Measurements from ENCODE around the gene MPP3.
"Not testable (repeated sequence)": the region's sequence is repeated elsewhere in the genome, so short reads cannot be mapped to it uniquely, and the experiment has no call there.

Gene MPP3

DNA sequence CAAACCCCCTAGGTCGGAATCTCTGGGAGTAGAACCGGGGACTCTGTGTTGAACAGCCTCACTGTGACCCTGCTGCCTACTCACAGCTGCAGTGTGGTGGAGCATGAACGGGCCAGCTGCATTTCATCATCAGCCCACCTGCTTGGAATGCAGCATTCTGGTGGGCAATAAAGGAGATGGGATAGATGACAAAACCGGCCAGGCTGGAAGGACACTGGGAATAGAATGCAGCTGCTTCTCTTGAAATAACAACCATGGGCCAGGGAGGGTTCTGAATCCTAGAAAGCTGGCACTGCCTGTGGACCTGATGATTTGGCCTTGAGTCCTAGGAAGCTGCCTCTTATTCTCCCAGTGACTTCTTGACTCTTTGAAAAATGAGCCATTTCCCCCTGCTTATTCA lies 29.2 kb downstream of the MPP3 start:
- no peak for DNase-seq (ENCODE audit: extremely low read depth, low read depth)
- TF ChIP-seq, protein P1, sequence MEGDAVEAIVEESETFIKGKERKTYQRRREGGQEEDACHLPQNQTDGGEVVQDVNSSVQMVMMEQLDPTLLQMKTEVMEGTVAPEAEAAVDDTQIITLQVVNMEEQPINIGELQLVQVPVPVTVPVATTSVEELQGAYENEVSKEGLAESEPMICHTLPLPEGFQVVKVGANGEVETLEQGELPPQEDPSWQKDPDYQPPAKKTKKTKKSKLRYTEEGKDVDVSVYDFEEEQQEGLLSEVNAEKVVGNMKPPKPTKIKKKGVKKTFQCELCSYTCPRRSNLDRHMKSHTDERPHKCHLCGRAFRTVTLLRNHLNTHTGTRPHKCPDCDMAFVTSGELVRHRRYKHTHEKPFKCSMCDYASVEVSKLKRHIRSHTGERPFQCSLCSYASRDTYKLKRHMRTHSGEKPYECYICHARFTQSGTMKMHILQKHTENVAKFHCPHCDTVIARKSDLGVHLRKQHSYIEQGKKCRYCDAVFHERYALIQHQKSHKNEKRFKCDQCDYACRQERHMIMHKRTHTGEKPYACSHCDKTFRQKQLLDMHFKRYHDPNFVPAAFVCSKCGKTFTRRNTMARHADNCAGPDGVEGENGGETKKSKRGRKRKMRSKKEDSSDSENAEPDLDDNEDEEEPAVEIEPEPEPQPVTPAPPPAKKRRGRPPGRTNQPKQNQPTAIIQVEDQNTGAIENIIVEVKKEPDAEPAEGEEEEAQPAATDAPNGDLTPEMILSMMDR (IDR thresholded peaks at IDR 0.05; ENCODE audit: low read depth, low read length): no peak

DNA sequence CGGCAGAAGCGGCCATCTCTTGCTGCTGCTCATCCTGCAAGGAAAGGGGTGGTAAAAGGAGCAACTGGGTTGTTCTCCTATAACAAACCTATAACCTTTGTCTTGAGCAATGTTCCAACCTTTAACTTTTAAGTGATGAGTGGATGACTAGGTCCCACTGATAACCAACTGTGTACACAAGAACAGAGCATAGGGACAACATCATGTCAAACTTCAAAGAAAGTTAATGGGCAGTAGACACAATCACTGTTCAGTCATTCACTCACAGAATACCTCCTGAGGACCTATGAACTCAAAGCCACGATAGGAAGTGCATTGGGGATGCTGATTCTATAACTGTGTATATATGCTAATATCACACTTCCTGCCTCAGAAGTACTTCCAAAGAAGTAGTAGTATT lies 31.1 kb downstream of the MPP3 start:
- TF ChIP-seq, protein P1 (IDR thresholded peaks at IDR 0.05; ENCODE audit: low read depth, low read length): no peak
- DNase-seq (ENCODE audit: extremely low read depth, low read depth): no peak

DNA sequence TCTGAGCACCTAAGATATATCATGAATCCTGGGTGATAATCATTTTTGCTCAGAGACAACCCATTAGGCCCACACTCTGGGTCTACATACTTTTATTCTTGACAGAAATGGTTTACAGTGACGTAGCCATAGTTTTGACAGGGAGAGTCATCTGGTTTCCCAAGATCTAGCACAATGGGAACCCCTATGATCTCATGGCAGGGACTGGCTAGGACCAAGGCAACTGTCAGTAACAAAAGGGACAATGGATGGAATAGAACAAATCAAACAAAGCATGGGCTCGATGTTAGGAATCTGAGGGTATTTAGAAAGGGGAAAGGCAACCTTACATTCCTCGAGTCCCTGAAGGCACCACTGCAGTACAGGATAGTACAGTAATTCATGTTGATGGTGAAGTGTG lies 32.2 kb downstream of the MPP3 start:
- DNase-seq (ENCODE audit: extremely low read depth, low read depth): no peak
- TF ChIP-seq, protein P1 (IDR thresholded peaks at IDR 0.05; ENCODE audit: low read depth, low read length): no peak

DNA sequence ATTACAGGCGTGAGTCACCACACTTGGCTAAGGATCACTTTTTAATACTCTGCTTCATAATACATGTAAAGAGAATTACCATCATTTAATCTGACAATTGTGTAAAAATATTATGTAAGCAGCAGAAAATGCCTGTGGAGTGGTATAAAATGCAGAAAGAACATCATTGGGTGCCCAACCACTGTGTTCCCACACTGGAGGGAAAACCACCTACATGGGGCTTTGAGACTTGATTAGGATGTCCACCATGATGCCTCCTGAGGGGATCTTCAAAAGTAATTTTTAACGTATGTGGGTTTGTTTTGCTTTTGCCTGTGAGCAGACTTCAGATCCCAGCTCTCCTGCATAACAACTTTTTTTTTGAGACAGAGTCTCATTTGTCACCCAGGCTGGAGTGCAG lies 33.9 kb downstream of the MPP3 start:
- TF ChIP-seq, protein P1 (IDR thresholded peaks at IDR 0.05; ENCODE audit: low read depth, low read length): no peak
- no peak for DNase-seq (ENCODE audit: extremely low read depth, low read depth)

DNA sequence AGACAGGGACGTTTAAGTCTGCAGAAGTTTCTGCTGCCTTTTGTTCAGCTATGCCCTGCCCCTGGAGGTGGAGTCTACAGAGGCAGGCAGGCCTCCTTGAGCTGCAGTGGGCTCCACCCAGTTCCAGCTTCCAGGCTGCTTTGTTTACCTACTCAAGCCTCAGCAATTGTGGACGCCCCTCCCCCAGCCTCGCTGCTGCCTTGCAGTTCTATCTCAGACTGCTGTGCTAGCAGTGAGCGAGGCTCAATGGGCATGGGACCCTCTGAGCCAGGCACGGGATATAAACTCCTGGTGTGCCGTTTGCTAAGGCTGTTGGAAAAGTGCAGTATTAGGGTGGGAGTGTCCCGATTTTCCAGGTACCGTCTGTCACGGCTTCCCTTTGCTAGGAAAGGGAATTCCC lies 34.9 kb downstream of the MPP3 start:
- not testable (repeated sequence) for DNase-seq (ENCODE audit: extremely low read depth, low read depth)

DNA sequence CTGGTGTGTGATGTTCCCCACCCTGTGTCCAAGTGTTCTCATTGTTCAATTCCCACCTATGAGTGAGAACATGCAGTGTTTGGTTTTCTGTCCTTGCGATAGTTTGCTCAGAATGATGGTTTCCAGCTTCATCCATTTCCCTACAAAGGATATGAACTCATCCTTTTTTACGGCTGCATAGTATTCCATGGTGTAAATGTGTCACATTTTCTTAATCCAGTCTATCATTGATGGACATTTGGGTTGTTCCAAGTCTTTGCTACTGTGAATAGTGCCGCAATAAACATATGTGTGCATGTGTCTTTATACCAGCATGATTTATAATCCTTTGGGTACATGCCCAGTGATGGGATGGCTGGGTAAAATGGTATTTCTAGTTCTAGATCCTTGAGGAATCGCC lies 40.3 kb downstream of the MPP3 start:
- DNase-seq (ENCODE audit: extremely low read depth, low read depth): not testable (repeated sequence)

DNA sequence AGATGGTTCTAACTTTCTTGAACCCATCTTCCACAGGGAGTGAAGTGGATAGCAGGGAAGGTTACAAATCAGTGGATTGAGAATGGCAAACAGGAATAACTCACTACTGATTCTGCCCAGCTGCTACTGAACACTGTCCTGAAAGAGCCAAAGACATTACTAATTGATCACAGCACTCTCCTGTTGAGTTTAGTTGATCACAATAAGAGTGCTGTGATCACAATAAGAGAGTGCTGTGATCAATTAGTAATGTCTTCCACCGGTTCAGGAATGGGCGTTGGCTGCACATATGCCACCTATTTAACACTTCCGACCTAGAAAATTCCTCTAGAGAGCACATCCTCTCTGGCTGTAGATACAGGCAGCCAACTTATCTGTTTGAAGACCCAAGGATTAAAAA lies 41.4 kb downstream of the MPP3 start:
- no peak for DNase-seq (ENCODE audit: extremely low read depth, low read depth)
- TF ChIP-seq, protein P1 (IDR thresholded peaks at IDR 0.05; ENCODE audit: low read depth, low read length): no peak

DNA sequence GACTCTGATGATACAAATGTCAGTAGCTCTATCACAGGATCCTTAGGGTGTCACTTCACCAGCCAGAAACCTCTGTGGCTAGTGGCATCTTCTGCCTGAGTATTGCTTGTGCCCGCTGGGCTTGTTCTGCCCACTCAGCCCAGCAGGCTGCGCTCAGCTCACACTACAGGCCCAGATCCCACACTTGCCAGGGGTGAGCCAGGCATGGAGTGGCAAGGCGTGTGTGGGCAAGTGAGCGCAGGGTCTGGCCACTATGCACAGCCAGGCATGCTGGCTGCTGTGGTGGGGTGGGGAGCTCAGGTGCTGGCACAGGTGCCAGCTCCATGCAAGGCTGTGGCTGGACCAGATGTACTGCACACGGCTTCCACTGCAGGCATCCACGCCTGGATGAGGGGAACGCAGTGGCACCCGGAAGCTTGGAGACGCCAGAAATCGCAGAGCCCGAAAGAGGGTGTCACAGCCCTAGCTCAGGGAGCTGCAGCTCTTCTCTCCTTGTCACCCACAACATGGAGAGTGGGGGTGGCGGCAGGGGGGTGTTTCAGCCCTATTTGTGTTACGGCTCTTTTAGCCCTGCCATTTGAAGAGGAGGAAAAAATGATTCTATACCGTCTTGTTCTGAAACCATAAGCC lies 42.5 kb downstream of the MPP3 start:
- DNase-seq (ENCODE audit: extremely low read depth, low read depth): no peak
- TF ChIP-seq, protein P1 (IDR thresholded peaks at IDR 0.05; ENCODE audit: low read depth, low read length): no peak; the same call in 1 of the 2 replicates

Measured in AG09319 (cell line).